Measurements from ENCODE around the gene FAM47E. TPM values are rescaled to one million over a fixed set of nuclear protein-coding genes. Genes with fewer than 3 reads are reported as not detected.

The FAM47E gene
- total RNA-seq, 1 donor from 2014 or later, result 1.6 TPM

- H3K27me3 Mint-ChIP-seq (ENCODE audit: low read depth), result peaks cover 3% of the 10 kb centered on the region
- H3K27ac Mint-ChIP-seq (ENCODE audit: unreplicated experiment), result no peak overlapping the region
- peaks cover 9% of the 10 kb centered on the region for H3K36me3 Mint-ChIP-seq (ENCODE audit: low read depth)
- TF ChIP-seq CTCF (conservative IDR thresholded peaks at IDR 0.05), result no peak
- H3K4me3 Mint-ChIP-seq, result no peak overlapping the region
- H3K4me1 Mint-ChIP-seq, result no peaks in the 10 kb centered on the region
- DNase-seq (ENCODE audit: low read depth, low spot score), result no peak
- H3K9me3 Mint-ChIP-seq, result peaks cover 19% of the 10 kb centered on the region
Observed at GRCh38 chr4:76325072-76325471, 73.6 kb downstream of the FAM47E start.

DNA sequence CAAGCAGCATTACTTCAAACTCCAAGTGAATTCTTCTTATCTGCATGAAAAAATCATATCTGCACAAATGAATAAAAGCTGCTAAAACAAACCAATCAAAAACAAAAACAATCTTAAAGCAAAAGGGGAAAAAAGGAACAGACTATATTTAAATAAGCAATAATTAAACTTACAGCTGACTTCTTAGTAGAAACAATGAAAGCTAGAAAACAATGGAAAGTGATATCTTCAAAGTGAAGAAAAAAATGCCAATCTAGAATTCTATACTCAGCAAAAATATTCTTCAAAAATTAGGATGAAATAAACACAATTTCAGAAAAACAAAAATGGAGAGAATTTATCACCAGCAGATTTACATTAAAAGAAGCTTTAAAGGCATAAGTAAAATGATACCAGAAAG is 75.0 kb downstream of the FAM47E start:
- no peaks in the 10 kb centered on the region for H3K4me1 Mint-ChIP-seq
- no peak overlapping the region for H3K4me3 Mint-ChIP-seq
- H3K9me3 Mint-ChIP-seq, result peaks cover 12% of the 10 kb centered on the region
- no peak for DNase-seq (ENCODE audit: low read depth, low spot score)
- peaks cover 7% of the 10 kb centered on the region for H3K36me3 Mint-ChIP-seq (ENCODE audit: low read depth)
- no peak overlapping the region for H3K27ac Mint-ChIP-seq (ENCODE audit: unreplicated experiment)
- peaks cover 4% of the 10 kb centered on the region for H3K27me3 Mint-ChIP-seq (ENCODE audit: low read depth)
- TF ChIP-seq CTCF (conservative IDR thresholded peaks at IDR 0.05), result no peak

Other genes starting within 250 kb of the FAM47E start
- not detected in 2 replicates for gene CXCL9, start 244.2 kb upstream of the FAM47E start, total RNA-seq
- gene CXCL10, start 228.2 kb upstream of the FAM47E start, total RNA-seq, result not detected in 2 replicates
- not detected in 2 replicates for gene CXCL11, start 215.7 kb upstream of the FAM47E start, total RNA-seq
- not detected in 2 replicates for gene ART3, start 177.0 kb upstream of the FAM47E start, total RNA-seq
- 67.0 and 73.3 TPM in 2 replicates for gene NUP54, start 103.3 kb upstream of the FAM47E start, total RNA-seq
- gene SCARB2, start 37.9 kb upstream of the FAM47E start, total RNA-seq, result 60.0 and 60.8 TPM in 2 replicates
- gene STBD1, start 55.0 kb downstream of the FAM47E start, total RNA-seq, result 0.47 and 0.57 TPM in 2 replicates
- gene CCDC158, start 169.4 kb downstream of the FAM47E start, total RNA-seq, result not detected in 2 replicates
- gene SHROOM3, start 183.5 kb downstream of the FAM47E start, total RNA-seq, result 36.4 and 40.1 TPM in 2 replicates

All from neural crest cell (in vitro differentiated cells).